ENCODE measurements around the gene GAS2L2. TPM values are rescaled to one million over a fixed set of nuclear protein-coding genes. Genes with fewer than 3 reads are reported as not detected.
A peak's percentile ranks its signal among the peaks of the same experiment; 100 is the strongest.

Gene GAS2L2
- total RNA-seq, 4 donors from 2014 or later = 0.84 to 1.4 (median 1.1) TPM

- Histone ChIP-seq H3K27me3 (no peaks in the 10 kb centered on the region), H3K9me3 (peaks cover 0 to 3% (median 0%) of the 10 kb centered on the region in 4 donors), H3K36me3 (no peaks in the 10 kb centered on the region), H3K27ac (peak overlapping the region in 2 of 4 donors; percentile 88 to 96), H3K4me1 (peaks cover 3 to 80% (median 24%) of the 10 kb centered on the region in 4 donors), H3K4me3 (no peak overlapping the region)
- DNase-seq (ENCODE audit: low spot score in 2 of 2) = no peak
- WGBS, 2 donors = 89 to 94% methylated on average over 1 of the region's 1 CpG
- TF ChIP-seq CTCF (IDR thresholded peaks at IDR 0.05) = no peak
- TF ChIP-seq EP300 (IDR thresholded peaks at IDR 0.05) = no peak
- no peak for TF ChIP-seq POLR2A (IDR thresholded peaks at IDR 0.05)
Observed at GRCh38 chr17:35796942-35797341, 43.9 kb upstream of the GAS2L2 start.

DNA sequence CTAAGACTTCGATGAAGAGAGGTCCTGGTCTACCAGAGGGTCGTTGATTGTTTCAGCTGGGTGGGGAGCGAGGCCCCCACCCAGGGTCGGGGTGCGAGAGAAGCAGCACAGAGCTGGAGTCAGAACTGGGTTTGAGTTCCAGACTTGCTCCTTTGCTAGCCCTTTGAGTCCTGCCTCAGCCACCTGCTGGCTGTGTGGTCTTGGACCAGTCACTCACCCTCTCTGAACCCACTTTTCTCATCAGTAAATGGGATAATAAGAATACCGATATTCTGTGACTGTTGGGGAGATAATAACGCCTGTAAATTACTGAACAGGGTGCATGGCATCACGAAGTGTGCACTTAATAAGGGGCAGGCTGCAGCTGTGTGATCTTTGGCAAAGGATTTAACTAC lies 42.8 kb upstream of the GAS2L2 start:
- Histone ChIP-seq H3K4me3 (peak overlapping the region; percentile 67 to 71 (median 70)), H3K27ac (peak overlapping the region; percentile 62 to 96 (median 82)), H3K4me1 (peaks cover 3 to 78% (median 25%) of the 10 kb centered on the region in 4 donors), H3K36me3 (no peaks in the 10 kb centered on the region), H3K9me3 (peaks cover 0 to 3% (median 0%) of the 10 kb centered on the region in 4 donors), H3K27me3 (no peaks in the 10 kb centered on the region)
- DNase-seq (ENCODE audit: low spot score in 2 of 2) = no peak
- 61 to 72% methylated on average over 3 of the region's 8 CpGs for WGBS, 2 donors
- TF ChIP-seq EP300 (IDR thresholded peaks at IDR 0.05) (no peak), POLR2A (IDR thresholded peaks at IDR 0.05) (no peak), CTCF (IDR thresholded peaks at IDR 0.05) (no peak)

DNA sequence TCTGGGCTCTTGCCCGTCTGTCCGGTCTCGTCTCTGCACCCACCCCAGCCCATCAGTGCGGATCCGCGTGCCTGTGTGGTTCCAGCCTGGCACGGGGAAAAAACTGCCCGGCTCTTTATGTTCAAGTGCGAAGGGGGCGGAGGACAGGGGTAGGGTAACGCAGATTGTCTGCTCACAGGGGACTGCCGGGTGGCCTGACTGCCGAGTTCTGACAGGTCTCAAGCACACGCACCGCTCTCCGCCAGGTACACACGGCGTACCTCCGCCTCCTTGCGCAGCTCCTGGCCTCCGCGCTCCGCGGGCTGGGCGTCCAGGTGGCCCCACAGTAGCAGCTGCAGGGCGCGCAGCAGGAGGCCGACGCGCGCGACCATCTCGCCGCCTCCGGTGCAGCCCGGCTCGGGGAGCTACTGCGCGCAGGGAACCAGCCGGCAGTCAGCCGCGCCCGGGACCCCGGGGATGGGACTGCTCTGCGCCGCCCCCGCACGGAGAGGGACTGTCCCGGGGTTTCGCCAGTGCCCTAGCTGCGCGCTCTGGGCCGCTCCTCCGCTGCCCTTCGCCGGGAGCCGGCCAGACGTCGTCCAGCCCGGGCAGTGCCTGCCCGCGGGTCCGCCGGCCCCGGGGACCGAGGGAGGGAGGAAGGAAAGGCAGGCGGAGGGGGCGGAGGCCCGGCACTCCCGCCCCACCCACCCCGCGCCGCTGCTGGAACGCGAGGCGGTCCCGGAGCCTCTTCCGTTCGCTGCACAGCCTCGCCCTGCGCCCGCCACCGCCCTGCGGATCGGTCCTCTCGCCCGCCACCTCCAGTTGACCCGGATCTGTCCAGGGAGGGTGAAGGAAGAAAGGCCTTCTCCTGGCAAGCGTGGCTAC lies 42.2 kb upstream of the GAS2L2 start, which contains the start of gene MMP28:
Gene MMP28 (minus strand): TSS at position 635 of the 864 bp plus-strand sequence. CDS start 264 bp downstream, at position 371.
- Histone ChIP-seq H3K4me1 (peaks cover 3 to 78% (median 26%) of the 10 kb centered on the region in 4 donors), H3K27ac (peak within 1 kb of the TSS; percentile 62 to 96 (median 82))
- no peak for DNase-seq (ENCODE audit: low spot score in 2 of 2)

DNA sequence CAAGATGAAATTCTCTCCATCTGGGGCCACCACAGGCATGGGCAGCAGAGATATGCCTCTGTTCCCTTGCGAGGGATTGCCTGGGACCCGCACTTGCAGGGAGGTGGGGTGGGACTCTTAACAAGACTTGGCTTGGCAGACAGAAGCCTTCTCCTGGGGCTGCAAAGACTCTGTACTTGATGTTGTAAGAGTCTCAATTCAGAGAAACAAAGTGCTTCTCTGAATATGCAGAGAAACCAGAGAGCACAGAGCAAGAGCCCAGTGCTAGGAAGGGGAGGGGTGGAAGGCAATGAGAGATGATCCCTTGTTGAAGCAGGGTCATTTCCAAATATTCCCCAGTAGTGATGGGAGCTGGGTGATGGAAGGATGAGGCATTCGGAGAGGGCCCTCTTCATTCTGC lies 40.2 kb upstream of the GAS2L2 start:
- peak overlapping the region; percentile 41 to 96 (median 82) for H3K27ac ChIP-seq

More for the DNA sequence above, 42.2 kb upstream of the GAS2L2 start, which contains the start of gene MMP28:
- WGBS, 2 donors = 0 to 2% methylated on average over 38 to 62 of the region's 89 CpGs
- Histone ChIP-seq H3K27me3 (no peaks in the 10 kb centered on the region), H3K9me3 (peaks cover 0 to 3% (median 0%) of the 10 kb centered on the region in 4 donors), H3K4me3 (peak within 1 kb of the TSS; percentile 67 to 71 (median 70)), H3K36me3 (no peaks in the 10 kb centered on the region)
- TF ChIP-seq CTCF (IDR thresholded peaks at IDR 0.05) (no peak), EP300 (IDR thresholded peaks at IDR 0.05) (peak in 1 of 2 donors; percentile 71), POLR2A (IDR thresholded peaks at IDR 0.05) (peak; percentile 43 to 53)

GRCh38 chr17:35791681-35792350 lies 38.8 kb upstream of the GAS2L2 start:
- Histone ChIP-seq H3K27me3 (no peaks in the 10 kb centered on the region), H3K27ac (peak overlapping the region in 3 of 4 donors; percentile 76 to 96 (median 88)), H3K36me3 (no peaks in the 10 kb centered on the region), H3K4me1 (peaks cover 3 to 96% (median 43%) of the 10 kb centered on the region in 4 donors), H3K9me3 (peaks cover 0 to 3% (median 0%) of the 10 kb centered on the region in 4 donors), H3K4me3 (no peak overlapping the region)
- WGBS, 2 donors = 57 to 60% methylated on average over 9 of the region's 9 CpGs
- DNase-seq (ENCODE audit: low spot score in 2 of 2) = no peak
- TF ChIP-seq POLR2A (IDR thresholded peaks at IDR 0.05) (no peak), EP300 (IDR thresholded peaks at IDR 0.05) (no peak), CTCF (IDR thresholded peaks at IDR 0.05) (no peak)

More for the DNA sequence above, 40.2 kb upstream of the GAS2L2 start:
- DNase-seq (ENCODE audit: low spot score in 2 of 2) = no peak
- peaks cover 0 to 3% (median 0%) of the 10 kb centered on the region in 4 donors for H3K9me3 ChIP-seq
- H3K4me1 ChIP-seq = peaks cover under 1 to 86% (median 29%) of the 10 kb centered on the region in 4 donors
- H3K36me3 ChIP-seq = no peaks in the 10 kb centered on the region
- TF ChIP-seq POLR2A (IDR thresholded peaks at IDR 0.05) (no peak), EP300 (IDR thresholded peaks at IDR 0.05) (peak in 1 of 2 donors; percentile 25)
- H3K27me3 ChIP-seq = no peaks in the 10 kb centered on the region
- peak overlapping the region in 3 of 4 donors; percentile 9 to 71 (median 70) for H3K4me3 ChIP-seq
- WGBS, 2 donors = 30 to 42% methylated on average over 3 of the region's 3 CpGs

Measured in tibial nerve (tissue), 4 donors.